Hepatocyte (in vitro differentiated cells): ENCODE measurements around the gene ANAPC15. TPM values are rescaled to one million over a fixed set of nuclear protein-coding genes. Genes with fewer than 3 reads are reported as not detected.
A peak's percentile ranks its signal among the peaks of the same experiment; 100 is the strongest.

Experiments used
- DNase-seq: peaks from one replicate; pipeline ENCODE4 v3.0.0-alpha.2; 2016; ENCODE audit warnings: low spot score
- H2AFZ ChIP-seq: fragments of 200-600 bp; sonication (generic); 2 replicates; pipeline ENCODE4 v1.6.0; 2016; ENCODE audit warnings: antibody characterized with exemption, mild to moderate bottlenecking
- H3K27ac ChIP-seq: fragments of 200-600 bp; sonication (generic); 2 replicates; pipeline ENCODE4 v1.5.1; 2016; ENCODE audit warnings: mild to moderate bottlenecking
- H3K27me3 ChIP-seq: fragments of 200-600 bp; sonication (generic); 2 replicates; pipeline ENCODE4 v1.6.1; 2016
- H3K36me3 ChIP-seq: fragments of 200-600 bp; sonication (generic); replicated peaks from 2 replicates; pipeline ENCODE4 v1.5.1; 2016; ENCODE audit warnings: low read depth; ENCODE audit not compliant: insufficient read depth
- H3K4me1 ChIP-seq: fragments of 200-600 bp; sonication (generic); 2 replicates; pipeline ENCODE4 v1.5.1; 2016; ENCODE audit warnings: mild to moderate bottlenecking, moderate library complexity; ENCODE audit not compliant: insufficient read depth
- H3K4me2 ChIP-seq: fragments of 200-600 bp; sonication (generic); 2 replicates; pipeline ENCODE4 v1.6.0; 2016
- H3K4me3 ChIP-seq: fragments of 200-600 bp; sonication (generic); 2 replicates; pipeline ENCODE4 v1.5.1; 2016; ENCODE audit warnings: mild to moderate bottlenecking
- H3K79me2 ChIP-seq: fragments of 200-600 bp; sonication (generic); 2 replicates; pipeline ENCODE4 v1.6.0; 2017; ENCODE audit warnings: mild to moderate bottlenecking
- H3K9me2 ChIP-seq: fragments of 200-600 bp; sonication (generic); replicated peaks from 2 replicates; pipeline ENCODE4 v1.6.0; 2017; ENCODE audit warnings: mild to moderate bottlenecking; ENCODE audit not compliant: insufficient read depth
- H3K9me3 ChIP-seq: fragments of 200-600 bp; sonication (generic); 2 replicates; pipeline ENCODE4 v1.5.1; 2016; ENCODE audit warnings: low read depth, mild to moderate bottlenecking
- H4K20me1 ChIP-seq: fragments of 200-600 bp; sonication (generic); 2 replicates; pipeline ENCODE4 v1.6.0; 2016; ENCODE audit warnings: mild to moderate bottlenecking; ENCODE audit not compliant: insufficient read depth, poor library complexity, severe bottlenecking
- CTCF ChIP-seq: fragments of 200-600 bp; sonication (generic); IDR thresholded peaks from 2 replicates; pipeline ENCODE4 v1.5.1; 2016; ENCODE audit warnings: antibody characterized with exemption, mild to moderate bottlenecking; ENCODE audit not compliant: poor library complexity
- EZH2 ChIP-seq: fragments of 200-600 bp; sonication (generic); IDR thresholded peaks from 2 replicates; pipeline ENCODE4 v1.6.1; 2016; ENCODE audit warnings: antibody characterized with exemption, mild to moderate bottlenecking, borderline replicate concordance
- EZH2phosphoT487 ChIP-seq: fragments of 200-600 bp; sonication (generic); IDR thresholded peaks from one replicate; pipeline ENCODE4 v1.6.1; 2018; ENCODE audit warnings: antibody characterized with exemption, mild to moderate bottlenecking, low read depth, moderate library complexity; ENCODE audit not compliant: unreplicated experiment, severe bottlenecking
- WGBS: methylation state at CpG from one replicate; pipeline ENCODE4 v1.1.6; 2016; ENCODE audit warnings: low lambda C conversion rate; ENCODE audit errors: missing lambda C conversion rate; 5-methylcytosine and 5-hydroxymethylcytosine counted together
- polyA plus RNA-seq: library from polyadenylated mRNA; unstranded; fragments of >200 nt; fragmentation: Nextera tagmentation; extraction: Ambion mirVana; gene quantifications from 2 replicates; pipeline ENCODE4 v1.2.1, GENCODE V29; 2016
- total RNA-seq: library from RNA; depleted of rRNA; stranded (reverse); fragments of >200 nt; gene quantifications from 2 replicates; pipeline ENCODE4 v1.2.3, GENCODE V29; 2014

Gene ANAPC15
- total and polyA plus RNA-seq, 2 experiments from 2014 or later, result 17.6 to 42.5 TPM

GRCh38 chr11:72075756-72076155 lies 36.7 kb downstream of the ANAPC15 start:
- Histone ChIP-seq H4K20me1 (no peaks in the 10 kb centered on the region), H3K4me2 (no peak overlapping the region), H3K9me3 (no peaks in the 10 kb centered on the region), H3K36me3 (no peaks in the 10 kb centered on the region), H2AFZ (no peak overlapping the region), H3K4me3 (no peak overlapping the region), H3K27ac (no peak overlapping the region), H3K79me2 (peaks cover 89% of the 10 kb centered on the region), H3K27me3 (no peaks in the 10 kb centered on the region), H3K4me1 (peaks cover 15% of the 10 kb centered on the region), H3K9me2 (no peaks in the 10 kb centered on the region)
- no peak for DNase-seq
- WGBS, result 78% methylated on average over 4 of the region's 4 CpGs
- TF ChIP-seq CTCF (no peak), EZH2phosphoT487 (no peak), EZH2 (no peak)

- H4K20me1 ChIP-seq, result no peaks in the 10 kb centered on the region
- 100% methylated on average over 1 of the region's 1 CpG for WGBS
- H3K4me2 ChIP-seq, result no peak overlapping the region
- no peaks in the 10 kb centered on the region for H3K9me3 ChIP-seq
- no peaks in the 10 kb centered on the region for H3K27me3 ChIP-seq
- no peaks in the 10 kb centered on the region for H3K9me2 ChIP-seq
- peaks cover 95% of the 10 kb centered on the region for H3K79me2 ChIP-seq
- no peak overlapping the region for H3K27ac ChIP-seq
- TF ChIP-seq CTCF (no peak), EZH2phosphoT487 (no peak), EZH2 (no peak)
- H3K36me3 ChIP-seq, result no peaks in the 10 kb centered on the region
- DNase-seq, result no peak
- H2AFZ ChIP-seq, result no peak overlapping the region
- no peak overlapping the region for H3K4me3 ChIP-seq
- H3K4me1 ChIP-seq, result peaks cover 21% of the 10 kb centered on the region
These were observed 37.4 kb downstream of the ANAPC15 start for GRCh38 chr11:72075109-72075508.

- no peaks in the 10 kb centered on the region for H3K27me3 ChIP-seq
- TF ChIP-seq EZH2phosphoT487 (no peak), EZH2 (no peak), CTCF (no peak)
- H3K9me3 ChIP-seq, result no peaks in the 10 kb centered on the region
- H3K4me3 ChIP-seq, result no peak overlapping the region
- 79% methylated on average over 3 of the region's 3 CpGs for WGBS
- DNase-seq, result peak; percentile 48
- peak overlapping the region; percentile 79 for H3K27ac ChIP-seq
- H3K9me2 ChIP-seq, result no peaks in the 10 kb centered on the region
- no peak overlapping the region for H2AFZ ChIP-seq
- no peaks in the 10 kb centered on the region for H3K36me3 ChIP-seq
- peak overlapping the region; percentile 42 for H3K4me2 ChIP-seq
- H3K4me1 ChIP-seq, result peaks cover 17% of the 10 kb centered on the region
- no peaks in the 10 kb centered on the region for H4K20me1 ChIP-seq
- peaks cover 95% of the 10 kb centered on the region for H3K79me2 ChIP-seq
These were observed 40.1 kb downstream of the ANAPC15 start for GRCh38 chr11:72072348-72072747.

- H3K4me2 ChIP-seq, result peak overlapping the region; percentile 59
- 97% methylated on average over 7 of the region's 7 CpGs for WGBS
- TF ChIP-seq CTCF (no peak), EZH2 (no peak), EZH2phosphoT487 (no peak)
These were observed 42.0 kb downstream of the ANAPC15 start for GRCh38 chr11:72070491-72070890.

More at GRCh38 chr11:72070491-72070890, 42.0 kb downstream of the ANAPC15 start:
- H3K79me2 ChIP-seq, result peaks cover 93% of the 10 kb centered on the region
- no peaks in the 10 kb centered on the region for H3K27me3 ChIP-seq
- H2AFZ ChIP-seq, result no peak overlapping the region
- H3K36me3 ChIP-seq, result no peaks in the 10 kb centered on the region
- H3K4me3 ChIP-seq, result no peak overlapping the region
- no peak for DNase-seq
- peaks cover 17% of the 10 kb centered on the region for H3K4me1 ChIP-seq
- H4K20me1 ChIP-seq, result no peaks in the 10 kb centered on the region
- H3K27ac ChIP-seq, result peak overlapping the region; percentile 95
- no peaks in the 10 kb centered on the region for H3K9me3 ChIP-seq
- H3K9me2 ChIP-seq, result no peaks in the 10 kb centered on the region
